GM06990 (cell line): ENCODE data around the gene TENM3.

Source experiments
- DNase-seq: peaks from one replicate; pipeline ENCODE4 v3.0.0-alpha.2; 2011; ENCODE audit not compliant: insufficient read length; ENCODE audit errors: extremely low read depth
- H3K27me3 ChIP-seq: replicated peaks from 2 replicates; pipeline ENCODE4 v1.6.0; 2011; ENCODE audit warnings: low read length; ENCODE audit not compliant: control insufficient read depth, insufficient read depth
- H3K36me3 ChIP-seq: 2 replicates; pipeline ENCODE4 v1.5.1; 2011; ENCODE audit warnings: low read length; ENCODE audit not compliant: control insufficient read depth, insufficient read depth
- H3K4me3 ChIP-seq: replicated peaks from 2 replicates; pipeline ENCODE4 v1.5.1; 2011; ENCODE audit warnings: low read depth, mild to moderate bottlenecking, control low read depth, low read length
- CTCF ChIP-seq: IDR thresholded peaks from 2 replicates; pipeline ENCODE4 v1.5.1; 2011; ENCODE audit warnings: low read length, control low read depth, mild to moderate bottlenecking, inconsistent platforms; ENCODE audit not compliant: insufficient read depth, poor library complexity, severe bottlenecking

The TENM3 gene

DNA sequence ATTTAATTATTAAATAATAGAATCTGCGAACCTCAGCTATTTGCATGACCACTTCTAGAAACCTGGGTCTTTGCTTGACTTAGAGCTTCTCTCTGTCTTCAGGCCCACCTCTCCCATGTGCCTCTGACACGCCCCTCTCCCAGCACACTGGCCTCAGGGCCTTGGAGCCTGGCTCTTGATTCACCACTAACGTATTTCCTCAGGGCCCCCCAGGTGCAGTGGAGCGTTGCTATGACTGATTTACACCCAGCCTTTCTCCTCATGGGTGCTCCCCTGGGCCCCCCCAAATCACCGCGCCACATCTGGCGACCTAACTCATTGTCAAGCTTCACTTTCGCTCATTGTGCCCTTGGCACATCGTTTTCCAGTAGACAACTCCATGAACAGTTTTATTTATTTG is 37.9 kb upstream of the TENM3 start:
- no peaks in the 10 kb centered on the region for H3K27me3 ChIP-seq
- no peak overlapping the region for H3K4me3 ChIP-seq
- no peak for DNase-seq
- TF ChIP-seq CTCF, result no peak
- no peaks in the 10 kb centered on the region for H3K36me3 ChIP-seq

- no peaks in the 10 kb centered on the region for H3K36me3 ChIP-seq
- no peak overlapping the region for H3K4me3 ChIP-seq
- TF ChIP-seq CTCF, result no peak
- DNase-seq, result no peak
- no peaks in the 10 kb centered on the region for H3K27me3 ChIP-seq
These were observed 36.9 kb upstream of the TENM3 start for GRCh38 chr4:182206266-182206665.

DNA sequence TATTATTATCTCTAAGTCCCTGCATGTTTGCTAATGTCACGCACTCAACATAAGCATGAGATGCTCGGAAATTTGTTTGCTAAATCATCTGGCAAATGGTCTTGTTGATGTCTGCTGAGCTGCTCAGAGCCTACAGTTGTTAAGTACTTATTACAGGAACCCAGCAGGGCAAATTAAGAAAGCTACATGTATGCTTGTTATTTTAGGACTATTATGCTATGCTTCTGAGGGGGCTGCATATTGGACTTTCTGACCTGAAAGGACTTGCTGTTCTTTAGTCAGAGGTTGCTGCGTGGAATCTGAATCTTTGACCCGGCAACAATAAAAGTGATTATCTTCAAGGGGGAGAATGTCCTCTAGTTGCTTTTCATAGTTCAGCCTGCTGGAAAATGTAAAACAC is 36.3 kb upstream of the TENM3 start:
- no peak overlapping the region for H3K4me3 ChIP-seq
- H3K36me3 ChIP-seq, result no peaks in the 10 kb centered on the region
- DNase-seq, result no peak
- no peak for TF ChIP-seq CTCF
- H3K27me3 ChIP-seq, result no peaks in the 10 kb centered on the region

DNA sequence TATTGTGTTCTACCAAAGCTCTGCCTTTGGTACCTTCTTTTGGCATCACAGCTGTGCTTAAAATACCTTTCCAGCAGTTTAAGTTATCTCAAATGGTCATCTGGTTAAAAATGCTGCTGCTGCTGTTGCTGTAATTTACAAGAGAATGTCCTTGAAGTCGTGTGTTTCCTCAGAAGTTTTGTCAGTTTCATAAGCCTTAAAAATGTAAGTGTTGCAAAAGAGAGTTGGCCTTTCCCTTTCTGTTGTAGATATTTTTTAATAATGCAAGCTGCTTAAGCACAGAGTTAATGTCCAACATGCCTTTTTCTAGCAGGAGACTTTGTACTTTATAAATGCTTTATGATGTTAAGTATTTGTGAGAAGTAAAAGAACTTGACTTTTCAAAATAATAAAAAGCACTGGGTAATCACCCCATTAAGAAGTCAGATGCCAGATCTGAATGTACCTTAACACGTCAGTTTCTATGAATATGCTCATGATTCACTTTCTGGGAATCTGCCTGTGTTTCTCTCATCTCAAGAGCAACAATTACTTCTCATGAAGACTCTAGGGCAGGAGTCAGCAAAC is 35.3 kb upstream of the TENM3 start:
- Histone ChIP-seq H3K4me3 (no peak overlapping the region), H3K36me3 (no peaks in the 10 kb centered on the region), H3K27me3 (no peaks in the 10 kb centered on the region)
- no peak for DNase-seq
- TF ChIP-seq CTCF, result no peak

DNA sequence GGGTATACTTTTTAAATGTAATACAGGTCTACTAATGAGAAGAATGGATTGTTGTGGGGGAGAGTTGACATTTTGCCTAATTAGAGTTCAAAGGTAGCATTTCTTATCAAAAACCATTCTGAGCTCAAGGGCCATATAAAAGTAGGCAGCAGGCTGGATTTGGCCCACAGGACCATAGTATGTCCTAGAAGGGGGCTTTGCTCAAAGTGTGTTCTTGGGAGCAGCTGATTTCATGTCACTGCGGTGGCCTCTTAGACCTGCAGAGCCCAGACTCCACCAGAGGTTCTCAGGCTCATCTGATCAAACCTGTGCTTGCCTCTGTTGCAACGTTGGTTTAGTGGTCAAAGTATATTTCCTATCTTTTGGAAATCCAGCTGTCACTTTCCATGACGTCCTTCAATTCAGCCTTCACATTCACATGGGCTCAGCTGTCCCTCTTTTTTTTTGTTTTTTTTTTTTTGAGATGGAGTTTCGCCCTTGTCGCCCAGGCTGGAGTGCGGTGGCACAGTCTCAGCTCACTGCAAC is 34.6 kb upstream of the TENM3 start:
- Histone ChIP-seq H3K36me3 (no peaks in the 10 kb centered on the region), H3K4me3 (no peak overlapping the region), H3K27me3 (no peaks in the 10 kb centered on the region)
- TF ChIP-seq CTCF, result no peak
- no peak for DNase-seq
